Measurements from ENCODE around the gene SULT4A1. TPM values are rescaled to one million over a fixed set of nuclear protein-coding genes. Genes with fewer than 3 reads are reported as not detected.

Gene SULT4A1
- total and polyA plus RNA-seq, 10 of the 15 experiments (the other 5 are each of a cell fraction or from before 2014, with no cell fraction given): not detected

- no peak for TF ChIP-seq SMAD1 (IDR thresholded peaks at IDR 0.05; ENCODE audit: low read depth, partially characterized antibody)
- no peak for TF ChIP-seq NFXL1 (IDR thresholded peaks at IDR 0.05; ENCODE audit: borderline replicate concordance)
- TF ChIP-seq ESRRA (IDR thresholded peaks at IDR 0.05; ENCODE audit: low read length): no peak
- TF ChIP-seq ZSCAN29 (IDR thresholded peaks at IDR 0.05): no peak
- TF ChIP-seq SMAD5 (IDR thresholded peaks at IDR 0.05; ENCODE audit: low read depth): no peak
- no peak for TF ChIP-seq CEBPZ (IDR thresholded peaks at IDR 0.05; ENCODE audit: low read depth, low read length)
- no peak for TF ChIP-seq MXI1 (IDR thresholded peaks at IDR 0.05; ENCODE audit: low read depth, low read length)
- TF ChIP-seq, protein P1, sequence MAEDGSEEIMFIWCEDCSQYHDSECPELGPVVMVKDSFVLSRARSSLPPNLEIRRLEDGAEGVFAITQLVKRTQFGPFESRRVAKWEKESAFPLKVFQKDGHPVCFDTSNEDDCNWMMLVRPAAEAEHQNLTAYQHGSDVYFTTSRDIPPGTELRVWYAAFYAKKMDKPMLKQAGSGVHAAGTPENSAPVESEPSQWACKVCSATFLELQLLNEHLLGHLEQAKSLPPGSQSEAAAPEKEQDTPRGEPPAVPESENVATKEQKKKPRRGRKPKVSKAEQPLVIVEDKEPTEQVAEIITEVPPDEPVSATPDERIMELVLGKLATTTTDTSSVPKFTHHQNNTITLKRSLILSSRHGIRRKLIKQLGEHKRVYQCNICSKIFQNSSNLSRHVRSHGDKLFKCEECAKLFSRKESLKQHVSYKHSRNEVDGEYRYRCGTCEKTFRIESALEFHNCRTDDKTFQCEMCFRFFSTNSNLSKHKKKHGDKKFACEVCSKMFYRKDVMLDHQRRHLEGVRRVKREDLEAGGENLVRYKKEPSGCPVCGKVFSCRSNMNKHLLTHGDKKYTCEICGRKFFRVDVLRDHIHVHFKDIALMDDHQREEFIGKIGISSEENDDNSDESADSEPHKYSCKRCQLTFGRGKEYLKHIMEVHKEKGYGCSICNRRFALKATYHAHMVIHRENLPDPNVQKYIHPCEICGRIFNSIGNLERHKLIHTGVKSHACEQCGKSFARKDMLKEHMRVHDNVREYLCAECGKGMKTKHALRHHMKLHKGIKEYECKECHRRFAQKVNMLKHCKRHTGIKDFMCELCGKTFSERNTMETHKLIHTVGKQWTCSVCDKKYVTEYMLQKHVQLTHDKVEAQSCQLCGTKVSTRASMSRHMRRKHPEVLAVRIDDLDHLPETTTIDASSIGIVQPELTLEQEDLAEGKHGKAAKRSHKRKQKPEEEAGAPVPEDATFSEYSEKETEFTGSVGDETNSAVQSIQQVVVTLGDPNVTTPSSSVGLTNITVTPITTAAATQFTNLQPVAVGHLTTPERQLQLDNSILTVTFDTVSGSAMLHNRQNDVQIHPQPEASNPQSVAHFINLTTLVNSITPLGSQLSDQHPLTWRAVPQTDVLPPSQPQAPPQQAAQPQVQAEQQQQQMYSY (CRISPR knock-in tag; IDR thresholded peaks at IDR 0.05): no peak
- TF ChIP-seq, protein P2, sequence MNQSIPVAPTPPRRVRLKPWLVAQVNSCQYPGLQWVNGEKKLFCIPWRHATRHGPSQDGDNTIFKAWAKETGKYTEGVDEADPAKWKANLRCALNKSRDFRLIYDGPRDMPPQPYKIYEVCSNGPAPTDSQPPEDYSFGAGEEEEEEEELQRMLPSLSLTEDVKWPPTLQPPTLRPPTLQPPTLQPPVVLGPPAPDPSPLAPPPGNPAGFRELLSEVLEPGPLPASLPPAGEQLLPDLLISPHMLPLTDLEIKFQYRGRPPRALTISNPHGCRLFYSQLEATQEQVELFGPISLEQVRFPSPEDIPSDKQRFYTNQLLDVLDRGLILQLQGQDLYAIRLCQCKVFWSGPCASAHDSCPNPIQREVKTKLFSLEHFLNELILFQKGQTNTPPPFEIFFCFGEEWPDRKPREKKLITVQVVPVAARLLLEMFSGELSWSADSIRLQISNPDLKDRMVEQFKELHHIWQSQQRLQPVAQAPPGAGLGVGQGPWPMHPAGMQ (IDR thresholded peaks at IDR 0.05; ENCODE audit: borderline replicate concordance): no peak
- TF ChIP-seq IRF3 (IDR thresholded peaks at IDR 0.05): no peak
- TF ChIP-seq SREBF2 (IDR thresholded peaks at IDR 0.05; ENCODE audit: low read length): no peak
- TF ChIP-seq ZNF687 (IDR thresholded peaks at IDR 0.05): no peak
- no peak for TF ChIP-seq E2F4 (IDR thresholded peaks at IDR 0.05; ENCODE audit: low read depth, low read length)
- no peak for TF ChIP-seq RELA (IDR thresholded peaks at IDR 0.05; ENCODE audit: borderline replicate concordance, partially characterized antibody)
Measured at GRCh38 chr22:43854121-43854785, 8.1 kb downstream of the SULT4A1 start (continued).

Measured in GM12878 (cell line).